Central memory CD8-positive, alpha-beta T cell (primary cell): ENCODE measurements around the gene IGFBP7.

Experiments used
- ATAC-seq: fragments of 150-1000 bp; cut with Tn5 transposase; replicated peaks from 2 replicates; pipeline ENCODE4 v1.10.0; 2022; ENCODE audit warnings: mild to moderate bottlenecking, moderate FRiP score, moderate number of reproducible peaks; ENCODE audit not compliant: poor library complexity, severe bottlenecking; ENCODE audit errors: extremely low read depth
- DNase-seq, 2 donors: peaks; one replicate each; pipeline ENCODE4 v3.0.0; 2021; ENCODE audit warnings: low spot score in 2 of 2
- H3K27ac Mint-ChIP-seq: one replicate; pipeline ENCODE4 v1.8.0; 2022; ENCODE audit warnings: low read depth, mild to moderate bottlenecking, moderate library complexity, mixed read lengths
- H3K27me3 Mint-ChIP-seq: one replicate; pipeline ENCODE4 v1.8.0; 2022; ENCODE audit warnings: mixed read lengths
- H3K36me3 Mint-ChIP-seq: one replicate; pipeline ENCODE4 v1.8.0; 2022; ENCODE audit warnings: mild to moderate bottlenecking, moderate library complexity, mixed read lengths; ENCODE audit not compliant: insufficient read depth
- H3K4me1 Mint-ChIP-seq: one replicate; pipeline ENCODE4 v1.8.0; 2022; ENCODE audit warnings: mixed read lengths
- H3K4me3 Mint-ChIP-seq: one replicate; pipeline ENCODE4 v1.8.0; 2022; ENCODE audit warnings: mild to moderate bottlenecking, moderate library complexity, mixed read lengths
- H3K9me3 Mint-ChIP-seq: one replicate; pipeline ENCODE4 v1.8.0; 2022; ENCODE audit warnings: mixed read lengths

The IGFBP7 gene

GRCh38 chr4:57148177-57148576 lies 38.0 kb upstream of the IGFBP7 start:
- H3K36me3 Mint-ChIP-seq, result no peaks in the 10 kb centered on the region
- no peak for ATAC-seq
- H3K4me3 Mint-ChIP-seq, result no peak overlapping the region
- DNase-seq, result no peak
- H3K9me3 Mint-ChIP-seq, result no peaks in the 10 kb centered on the region
- H3K4me1 Mint-ChIP-seq, result no peaks in the 10 kb centered on the region
- peaks cover 41% of the 10 kb centered on the region for H3K27me3 Mint-ChIP-seq
- H3K27ac Mint-ChIP-seq, result no peak overlapping the region

- no peaks in the 10 kb centered on the region for H3K4me1 Mint-ChIP-seq
- no peaks in the 10 kb centered on the region for H3K9me3 Mint-ChIP-seq
- H3K27ac Mint-ChIP-seq, result no peak overlapping the region
- ATAC-seq, result no peak
- no peaks in the 10 kb centered on the region for H3K36me3 Mint-ChIP-seq
- H3K27me3 Mint-ChIP-seq, result peaks cover 41% of the 10 kb centered on the region
- no peak overlapping the region for H3K4me3 Mint-ChIP-seq
- no peak for DNase-seq
These were observed 37.3 kb upstream of the IGFBP7 start for GRCh38 chr4:57147335-57148060.

DNA sequence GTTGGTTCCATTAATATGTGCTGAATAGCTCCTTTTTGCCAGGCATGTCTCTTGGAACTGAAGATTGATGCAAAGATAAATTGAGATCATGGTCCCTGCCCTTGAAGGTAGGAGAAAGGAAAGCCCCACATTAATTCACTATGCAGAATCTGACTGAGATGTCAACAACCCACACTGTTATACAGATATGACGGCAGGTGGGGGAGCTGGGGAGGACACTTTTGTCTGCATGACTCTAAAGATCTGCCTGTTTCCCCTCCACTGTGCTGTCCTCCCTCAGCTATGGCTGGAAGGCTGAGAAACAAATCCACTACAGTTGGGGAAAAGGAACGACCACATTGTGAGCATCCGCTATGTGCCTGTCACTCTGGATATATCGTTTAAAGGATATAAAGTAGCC lies 36.3 kb upstream of the IGFBP7 start:
- H3K4me1 Mint-ChIP-seq, result no peaks in the 10 kb centered on the region
- no peak overlapping the region for H3K4me3 Mint-ChIP-seq
- H3K27ac Mint-ChIP-seq, result no peak overlapping the region
- no peak for DNase-seq
- H3K9me3 Mint-ChIP-seq, result no peaks in the 10 kb centered on the region
- ATAC-seq, result no peak
- H3K27me3 Mint-ChIP-seq, result peaks cover 39% of the 10 kb centered on the region
- H3K36me3 Mint-ChIP-seq, result no peaks in the 10 kb centered on the region

DNA sequence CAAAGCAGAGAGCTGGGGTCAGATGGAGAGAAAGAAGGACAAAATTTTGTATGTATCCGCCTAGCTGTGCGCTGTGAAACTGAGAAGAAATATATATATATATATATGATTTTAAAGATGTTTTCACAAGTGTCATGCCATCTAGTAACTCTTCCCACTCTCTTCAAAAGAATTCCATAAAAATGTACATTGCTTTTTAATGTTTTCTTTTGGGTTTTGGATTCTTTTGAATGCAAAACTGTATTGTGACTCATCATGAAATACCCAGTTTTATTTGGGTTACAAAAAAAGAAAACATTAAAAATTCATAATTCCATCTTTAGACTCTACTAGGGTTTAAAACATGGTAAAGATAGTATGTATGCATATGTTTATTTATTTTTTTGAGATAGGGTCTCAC lies 34.3 kb upstream of the IGFBP7 start:
- Mint-ChIP-seq H3K27me3 (peaks cover 48% of the 10 kb centered on the region), H3K36me3 (no peaks in the 10 kb centered on the region), H3K4me3 (no peak overlapping the region), H3K4me1 (no peaks in the 10 kb centered on the region), H3K9me3 (no peaks in the 10 kb centered on the region), H3K27ac (no peak overlapping the region)
- DNase-seq, result no peak
- no peak for ATAC-seq

DNA sequence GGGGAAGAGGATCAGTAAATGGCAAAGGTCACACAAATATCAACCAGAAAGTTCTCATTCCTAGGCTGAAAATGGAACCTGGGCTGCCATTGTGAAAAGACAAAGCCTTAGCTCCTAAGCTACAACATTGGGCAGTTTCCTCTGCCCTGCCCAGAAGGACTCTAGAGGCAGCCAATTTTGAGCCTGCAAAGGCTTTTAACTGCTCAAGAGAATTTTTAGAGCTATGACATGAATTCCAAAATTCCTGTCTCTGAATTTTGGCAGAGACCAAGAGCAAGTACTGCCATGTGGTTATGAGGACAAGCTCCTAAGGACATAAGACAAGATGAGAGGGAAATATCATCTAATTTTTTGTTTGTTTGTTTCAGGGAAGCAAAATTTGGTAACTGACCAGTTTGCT lies 29.6 kb upstream of the IGFBP7 start:
- Mint-ChIP-seq H3K4me3 (no peak overlapping the region), H3K27ac (no peak overlapping the region), H3K9me3 (no peaks in the 10 kb centered on the region)

GRCh38 chr4:57137261-57137660 lies 27.1 kb upstream of the IGFBP7 start:
- DNase-seq (no peak), ATAC-seq (no peak)
- H3K27me3 Mint-ChIP-seq, result peaks cover 23% of the 10 kb centered on the region
- no peak overlapping the region for H3K27ac Mint-ChIP-seq
- H3K4me1 Mint-ChIP-seq, result no peaks in the 10 kb centered on the region
- no peaks in the 10 kb centered on the region for H3K9me3 Mint-ChIP-seq
- no peak overlapping the region for H3K4me3 Mint-ChIP-seq
- H3K36me3 Mint-ChIP-seq, result no peaks in the 10 kb centered on the region

More for the DNA sequence above, 29.6 kb upstream of the IGFBP7 start:
- DNase-seq (no peak), ATAC-seq (no peak)
- H3K36me3 Mint-ChIP-seq, result no peaks in the 10 kb centered on the region
- peaks cover 33% of the 10 kb centered on the region for H3K27me3 Mint-ChIP-seq
- no peaks in the 10 kb centered on the region for H3K4me1 Mint-ChIP-seq

GRCh38 chr4:57136281-57136680 lies 26.1 kb upstream of the IGFBP7 start:
- Mint-ChIP-seq H3K9me3 (no peaks in the 10 kb centered on the region), H3K4me1 (no peaks in the 10 kb centered on the region), H3K4me3 (no peak overlapping the region), H3K27ac (no peak overlapping the region), H3K36me3 (no peaks in the 10 kb centered on the region), H3K27me3 (peaks cover 28% of the 10 kb centered on the region)
- no peak for ATAC-seq
- no peak for DNase-seq

DNA sequence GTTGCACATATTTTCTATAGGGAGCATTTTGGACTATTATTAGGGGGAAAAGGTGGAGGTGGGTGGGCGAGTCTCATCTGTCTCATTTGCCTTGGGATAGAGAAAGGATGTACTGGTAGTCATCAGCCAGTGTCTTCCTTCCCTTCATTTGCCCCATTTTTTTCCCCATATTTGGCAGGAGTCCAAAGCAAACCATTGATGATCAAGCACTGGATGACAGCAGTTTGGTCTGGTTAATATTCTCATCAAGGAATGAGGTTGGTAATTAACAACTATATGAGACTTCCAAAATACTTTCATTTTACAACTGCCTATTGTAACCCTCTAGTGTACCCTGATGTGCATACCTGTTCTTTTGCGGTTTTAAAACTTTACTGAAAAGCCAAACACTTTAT lies 22.6 kb upstream of the IGFBP7 start:
- Mint-ChIP-seq H3K27ac (no peak overlapping the region), H3K36me3 (peaks cover 1% of the 10 kb centered on the region), H3K9me3 (peaks cover 3% of the 10 kb centered on the region), H3K4me3 (no peak overlapping the region), H3K4me1 (no peaks in the 10 kb centered on the region), H3K27me3 (peaks cover 30% of the 10 kb centered on the region)
- ATAC-seq, result no peak
- no peak for DNase-seq

GRCh38 chr4:57131849-57132742 lies 21.9 kb upstream of the IGFBP7 start:
- ATAC-seq, result no peak
- DNase-seq, result no peak
- H3K4me1 Mint-ChIP-seq, result no peaks in the 10 kb centered on the region
- H3K9me3 Mint-ChIP-seq, result peaks cover 9% of the 10 kb centered on the region
- H3K4me3 Mint-ChIP-seq, result no peak overlapping the region
- peaks cover 36% of the 10 kb centered on the region for H3K27me3 Mint-ChIP-seq
- H3K27ac Mint-ChIP-seq, result no peak overlapping the region
- peaks cover 1% of the 10 kb centered on the region for H3K36me3 Mint-ChIP-seq

DNA sequence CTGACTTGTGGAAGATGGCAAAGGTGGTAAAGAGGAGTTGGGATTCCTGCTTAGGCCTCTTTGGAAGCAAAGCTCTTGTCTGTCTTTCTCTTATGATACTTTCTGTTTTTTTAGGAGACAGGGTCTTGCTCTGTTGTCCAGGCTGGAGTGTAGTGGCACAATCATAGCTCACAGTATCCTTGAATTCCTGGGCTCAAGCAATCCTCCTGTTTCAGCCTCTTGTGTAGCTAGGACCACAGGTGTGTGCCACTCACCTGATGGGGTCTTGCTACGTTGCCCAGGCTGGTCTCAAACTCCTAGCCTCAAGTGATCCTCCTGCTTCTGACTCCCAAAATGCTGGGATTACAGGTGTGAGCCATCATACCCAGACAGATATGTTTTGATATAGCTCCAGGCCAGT lies 19.3 kb upstream of the IGFBP7 start:
- no peaks in the 10 kb centered on the region for H3K4me1 Mint-ChIP-seq
- H3K9me3 Mint-ChIP-seq, result peaks cover 16% of the 10 kb centered on the region
- no peak overlapping the region for H3K4me3 Mint-ChIP-seq
- no peak for ATAC-seq
- peaks cover 42% of the 10 kb centered on the region for H3K27me3 Mint-ChIP-seq
- H3K36me3 Mint-ChIP-seq, result peaks cover 1% of the 10 kb centered on the region
- no peak for DNase-seq
- H3K27ac Mint-ChIP-seq, result no peak overlapping the region

GRCh38 chr4:57127361-57127760 lies 17.2 kb upstream of the IGFBP7 start:
- Mint-ChIP-seq H3K27me3 (peaks cover 44% of the 10 kb centered on the region), H3K4me1 (no peaks in the 10 kb centered on the region), H3K4me3 (no peak overlapping the region), H3K36me3 (peaks cover 1% of the 10 kb centered on the region), H3K9me3 (peaks cover 16% of the 10 kb centered on the region), H3K27ac (no peak overlapping the region)
- no peak for ATAC-seq
- no peak for DNase-seq

DNA sequence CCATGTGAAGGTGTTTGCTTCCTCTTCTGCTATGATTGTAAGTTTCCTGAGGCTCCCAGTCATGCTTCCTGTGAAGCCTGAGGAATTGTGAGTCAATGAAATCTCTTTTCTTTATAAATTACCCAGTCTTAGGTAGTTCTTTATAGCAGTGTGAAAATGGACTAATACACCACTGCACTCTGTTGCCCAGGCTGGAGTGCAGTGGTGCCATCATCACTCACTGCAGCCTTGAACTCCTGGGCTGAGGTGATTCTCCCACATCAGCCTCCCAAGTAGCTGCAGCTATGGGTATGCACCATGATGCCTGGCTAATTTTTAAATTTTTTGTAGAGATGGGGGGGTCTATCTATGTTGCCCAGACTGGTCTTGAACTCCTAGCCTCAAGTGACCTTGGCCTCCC lies 15.8 kb upstream of the IGFBP7 start:
- no peaks in the 10 kb centered on the region for H3K4me1 Mint-ChIP-seq
- no peak for DNase-seq
- H3K27me3 Mint-ChIP-seq, result peaks cover 40% of the 10 kb centered on the region
- no peak overlapping the region for H3K27ac Mint-ChIP-seq
- H3K36me3 Mint-ChIP-seq, result peaks cover 1% of the 10 kb centered on the region
- H3K9me3 Mint-ChIP-seq, result peaks cover 16% of the 10 kb centered on the region
- no peak for ATAC-seq
- H3K4me3 Mint-ChIP-seq, result no peak overlapping the region

GRCh38 chr4:57124145-57124544 lies 14.0 kb upstream of the IGFBP7 start:
- H3K4me3 Mint-ChIP-seq, result no peak overlapping the region
- H3K9me3 Mint-ChIP-seq, result peaks cover 16% of the 10 kb centered on the region
- H3K4me1 Mint-ChIP-seq, result no peaks in the 10 kb centered on the region
- DNase-seq, result no peak
- peaks cover 1% of the 10 kb centered on the region for H3K36me3 Mint-ChIP-seq
- H3K27ac Mint-ChIP-seq, result no peak overlapping the region
- peaks cover 50% of the 10 kb centered on the region for H3K27me3 Mint-ChIP-seq
- ATAC-seq, result no peak
